ENCODE data around the gene MMAB.

MMAB gene

DNA sequence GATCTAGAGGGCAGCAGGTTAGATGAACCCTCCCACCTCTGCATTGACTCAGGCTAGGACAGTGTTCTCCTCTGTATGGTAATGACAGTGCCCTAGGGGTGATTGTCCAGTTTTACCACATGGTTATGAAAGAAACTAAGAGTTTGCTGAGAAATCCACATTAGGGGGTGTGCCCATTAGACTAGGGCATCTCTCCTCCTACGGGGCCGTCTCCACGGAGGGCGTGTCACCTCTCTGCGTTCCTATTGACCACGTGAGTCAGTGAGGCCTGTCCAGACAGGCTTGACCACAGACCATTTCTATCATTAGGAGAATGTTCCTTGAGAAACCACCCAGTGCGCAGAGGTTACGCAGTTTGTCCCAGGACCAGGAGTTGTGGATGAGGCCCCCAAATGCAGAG lies 8.6 kb upstream of the MMAB start:
- DNase-seq, result peak; percentile 71

DNA sequence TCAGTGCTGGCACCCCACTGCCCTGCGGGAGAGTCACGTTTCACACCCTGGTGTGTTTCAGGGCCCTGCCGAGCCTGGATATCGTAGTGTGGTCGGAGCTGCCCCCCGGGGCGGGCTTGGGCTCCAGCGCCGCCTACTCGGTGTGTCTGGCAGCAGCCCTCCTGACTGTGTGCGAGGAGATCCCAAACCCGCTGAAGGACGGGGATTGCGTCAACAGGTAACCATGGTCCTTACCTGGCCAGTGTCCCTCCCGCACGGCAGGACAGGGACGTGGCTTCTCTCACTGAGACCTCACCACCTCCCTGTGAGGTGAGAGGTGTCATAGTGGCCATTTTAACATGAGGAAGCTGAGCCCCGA lies 8.0 kb upstream of the MMAB start:
- peak; percentile 57 for DNase-seq

DNA sequence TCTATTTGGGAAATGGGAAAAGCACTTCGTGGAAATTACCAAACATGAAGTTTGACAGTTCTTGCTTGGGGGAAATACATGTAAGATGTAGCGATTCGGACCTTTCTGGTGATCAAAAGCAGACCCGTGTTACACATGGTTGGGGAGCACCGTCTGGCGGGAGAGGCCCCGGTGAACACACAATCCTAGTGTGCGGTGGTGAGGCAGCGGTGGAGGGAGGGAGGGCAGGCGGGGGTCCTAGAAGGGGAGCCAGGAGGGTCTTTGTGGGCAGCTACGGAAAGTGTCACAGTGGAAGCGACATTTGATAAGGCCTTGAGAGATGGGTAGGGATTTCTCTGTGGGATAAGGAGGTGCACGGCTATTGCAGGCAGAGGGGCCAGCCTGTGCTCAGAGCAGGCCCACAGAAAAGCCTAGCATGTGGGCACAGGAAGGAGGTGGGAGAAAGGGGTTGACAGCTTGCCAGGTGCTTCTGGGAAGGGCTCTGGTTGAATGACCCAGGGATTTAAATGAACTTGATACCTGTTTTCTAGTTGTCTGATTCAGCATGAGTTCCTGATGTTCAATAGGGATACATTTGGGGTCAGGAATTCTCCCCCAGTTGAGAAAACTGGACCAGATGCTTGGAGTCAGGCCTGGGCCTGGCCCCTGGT lies 7.5 kb upstream of the MMAB start:
- DNase-seq, result no peak

DNA sequence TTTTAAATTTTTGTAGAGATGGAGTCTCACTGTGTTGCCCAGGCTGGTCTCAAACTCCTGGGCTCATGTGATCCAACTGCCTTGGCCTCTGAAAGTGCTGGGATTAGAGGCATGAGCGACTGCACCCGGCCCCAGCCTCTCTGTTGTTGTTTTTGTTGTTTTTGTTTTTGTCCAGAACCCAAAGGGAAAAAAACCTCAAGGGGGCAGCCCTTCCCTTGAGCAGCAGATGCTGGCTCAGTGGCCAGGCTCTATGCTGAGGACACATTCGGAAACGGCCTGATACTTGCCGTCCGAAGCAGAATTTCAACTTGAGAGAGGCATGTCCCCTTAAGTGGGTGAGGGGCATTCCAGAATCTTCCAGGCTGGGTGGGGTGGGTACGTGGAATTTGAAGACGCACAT lies 7.0 kb upstream of the MMAB start:
- peak; percentile 51 for DNase-seq

DNA sequence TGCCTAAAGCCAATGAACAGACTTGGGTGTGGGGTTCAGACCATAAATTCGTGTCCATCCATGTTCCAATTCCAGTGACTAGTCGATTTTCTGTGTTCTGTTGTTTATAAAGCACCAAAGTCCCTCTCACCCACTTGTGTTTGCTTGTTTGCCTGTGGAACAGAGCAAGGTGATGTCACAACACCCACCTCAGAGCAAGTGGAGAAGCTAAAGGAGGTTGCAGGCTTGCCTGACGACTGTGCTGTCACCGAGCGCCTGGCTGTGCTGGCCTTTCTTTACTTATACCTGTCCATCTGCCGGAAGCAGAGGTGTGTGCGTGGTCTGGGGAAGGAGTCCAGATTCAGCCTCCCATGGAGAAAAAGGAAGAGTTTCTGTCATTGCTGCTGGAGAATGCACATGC lies 6.3 kb upstream of the MMAB start:
- peak; percentile 54 for DNase-seq

DNA sequence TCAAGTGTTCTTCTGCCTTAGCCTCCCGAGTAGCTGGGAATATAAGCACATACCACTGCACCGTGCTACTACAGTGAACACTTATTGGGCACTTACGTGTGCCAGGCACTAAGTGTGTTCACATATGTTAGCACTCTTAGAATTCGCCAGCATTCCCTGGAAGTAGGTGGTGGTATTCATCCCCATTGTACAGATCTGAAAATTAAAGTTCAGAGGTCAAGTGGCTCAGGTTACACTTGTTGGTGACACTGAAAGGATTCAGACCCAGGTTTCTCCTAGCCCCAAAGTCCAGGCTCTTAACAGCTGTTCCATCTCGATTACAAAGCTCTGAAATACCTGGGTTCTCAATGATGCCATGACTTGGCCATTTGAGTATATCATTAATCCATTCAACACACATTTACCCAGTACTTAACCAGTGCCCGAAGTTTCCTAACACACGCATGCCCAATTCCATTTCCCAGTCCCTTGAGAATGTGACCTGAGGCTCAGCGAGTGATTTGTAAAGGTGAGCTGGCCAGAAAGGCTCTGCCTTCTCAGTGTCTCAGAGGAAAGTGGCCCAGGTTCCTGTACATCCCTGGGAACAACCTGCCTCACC lies 5.1 kb upstream of the MMAB start:
- DNase-seq, result no peak

DNA sequence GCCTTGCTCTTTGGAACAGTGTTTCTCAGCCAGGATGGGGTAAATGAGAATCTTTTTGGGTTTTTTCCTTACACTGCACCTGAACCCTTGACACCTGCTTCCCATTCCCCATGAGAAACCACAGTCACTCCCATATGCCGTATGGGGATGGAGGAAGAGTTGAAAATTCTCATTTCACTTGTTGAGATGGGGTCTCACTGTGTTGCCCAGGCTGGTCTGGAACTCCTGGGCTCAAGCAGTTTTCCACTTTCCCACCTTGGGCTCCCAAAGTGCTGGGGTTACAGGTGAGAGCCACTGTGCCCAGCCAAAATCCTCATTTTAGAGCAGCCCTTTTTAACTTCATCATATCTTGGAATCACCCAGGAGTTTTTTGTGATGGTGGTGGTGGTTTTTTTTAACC lies 4.0 kb upstream of the MMAB start:
- DNase-seq, result no peak

DNA sequence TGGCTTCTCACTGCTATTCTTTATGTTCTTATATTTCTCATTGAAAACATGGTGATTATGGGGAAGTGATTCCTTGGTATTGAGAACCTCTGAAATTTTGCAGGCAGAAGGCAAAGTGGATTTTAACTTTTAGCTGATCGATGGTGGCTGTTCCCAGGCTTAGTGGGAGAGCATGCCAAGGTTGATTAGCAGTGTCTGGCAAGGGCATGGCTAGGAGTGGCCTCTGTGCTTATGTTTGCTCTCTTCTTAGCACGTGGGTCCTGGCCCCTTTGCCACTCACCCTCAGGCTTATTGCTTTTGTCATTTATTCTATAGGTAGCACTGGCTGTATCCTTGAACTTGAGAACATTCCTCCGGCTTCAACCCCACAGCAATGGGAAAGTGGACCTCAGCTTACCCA lies 2.4 kb upstream of the MMAB start:
- DNase-seq, result no peak

DNA sequence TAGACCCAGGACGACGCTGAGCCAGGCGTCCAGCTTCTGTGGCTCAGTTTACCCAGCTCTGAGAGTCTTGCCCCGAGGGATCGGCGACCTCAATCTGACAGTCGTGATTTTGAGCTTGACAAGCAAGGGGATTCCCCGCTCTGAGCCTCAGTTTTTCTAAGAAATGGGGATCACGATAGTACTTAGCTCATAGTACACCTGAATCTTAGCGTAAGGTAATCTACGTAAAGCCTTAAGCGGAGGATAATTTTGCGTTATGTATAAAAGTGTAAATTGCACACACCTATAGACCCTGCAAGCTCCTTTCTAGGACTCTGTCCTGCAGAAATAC lies 575 bp upstream of the MMAB start:
- DNase-seq, result no peak

DNA sequence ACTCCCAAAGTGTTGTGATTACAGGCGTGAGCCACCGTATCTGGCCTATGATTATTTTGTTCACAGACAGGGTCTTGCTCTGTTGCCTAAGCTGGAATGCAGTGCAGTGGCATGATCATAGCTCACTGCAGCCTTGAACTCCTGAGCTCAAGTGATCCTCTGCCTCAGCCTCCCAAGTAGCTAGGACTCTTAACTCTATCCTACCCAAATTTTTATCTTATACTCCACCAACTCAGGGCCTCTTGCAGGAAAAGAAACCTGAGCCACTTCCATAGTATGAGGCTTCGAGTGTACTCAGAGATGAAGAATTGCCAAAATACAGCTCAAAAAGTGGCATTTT lies 828 bp downstream of the MMAB start:
- DNase-seq, result no peak

DNA sequence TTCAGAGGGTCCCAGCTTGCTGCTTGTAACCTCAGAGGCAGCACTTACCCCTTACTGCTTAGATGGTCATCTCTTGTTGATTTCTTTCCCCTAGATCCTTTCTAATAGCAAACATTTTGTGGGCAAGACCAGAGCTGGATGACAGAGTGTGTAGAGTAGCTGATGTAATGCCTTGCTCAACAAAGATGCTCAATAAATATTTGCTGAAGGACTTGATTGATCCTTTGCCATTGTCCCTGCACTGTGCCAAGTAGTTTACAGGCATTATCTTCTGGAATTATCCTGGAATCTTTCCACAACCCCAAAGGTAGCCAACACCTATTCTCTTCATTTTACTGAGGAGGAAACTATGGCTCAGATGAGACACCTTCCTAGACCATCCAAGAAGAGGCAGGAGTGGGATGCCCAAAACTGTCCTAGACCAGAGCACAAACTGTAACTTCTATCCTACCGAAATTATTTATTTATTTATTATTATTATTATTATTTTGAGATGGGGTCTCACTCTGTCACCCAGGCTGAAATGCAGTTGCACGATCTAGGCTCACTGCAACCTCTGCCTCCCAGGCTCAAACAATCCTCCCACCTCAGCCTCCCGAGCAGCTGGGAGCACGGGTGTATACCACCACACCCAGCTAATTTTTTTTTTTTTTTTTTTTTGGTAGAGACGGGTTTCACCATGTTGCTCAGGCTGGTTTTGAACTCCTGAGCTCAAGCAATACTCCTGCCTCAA lies 1.4 kb downstream of the MMAB start:
- DNase-seq, result no peak

DNA sequence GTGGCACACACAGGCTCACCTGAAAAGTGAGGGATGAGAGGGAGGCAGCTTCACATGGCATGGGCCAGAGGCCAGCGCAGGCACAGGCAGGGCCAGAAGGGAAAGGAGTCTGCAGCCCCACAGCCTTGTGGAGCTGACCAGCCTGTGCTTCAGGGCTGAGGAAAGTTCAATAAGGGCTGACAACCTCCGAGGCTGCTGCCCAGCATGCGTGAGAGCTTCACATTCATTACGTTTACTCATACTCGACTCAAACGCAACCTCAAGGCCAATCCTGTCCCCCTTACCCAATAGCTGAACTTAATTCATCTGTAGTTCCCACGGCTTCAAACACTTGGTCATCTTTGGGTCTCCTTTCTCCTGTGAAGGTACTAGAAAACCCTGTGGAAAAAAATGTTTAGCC lies 4.8 kb downstream of the MMAB start:
- DNase-seq, result no peak

DNA sequence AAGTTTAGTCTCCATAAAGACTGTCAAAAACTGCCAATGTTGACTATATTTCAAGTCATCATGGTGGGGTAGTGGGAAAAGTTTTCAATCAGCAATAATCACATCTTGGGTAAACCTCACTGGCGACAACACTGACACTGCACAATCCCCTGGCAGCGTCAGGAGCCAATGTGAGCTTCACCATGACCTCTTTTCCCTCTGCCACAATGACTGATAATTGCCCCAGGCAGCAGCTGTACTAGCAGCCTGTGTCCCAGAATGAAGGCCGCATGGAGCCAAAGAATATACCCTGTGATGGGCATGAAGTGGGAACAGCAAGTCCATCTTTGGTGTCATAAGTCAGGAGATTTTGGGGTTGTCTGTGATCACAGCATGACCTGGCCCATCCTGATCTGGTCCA lies 5.3 kb downstream of the MMAB start:
- no peak for DNase-seq

DNA sequence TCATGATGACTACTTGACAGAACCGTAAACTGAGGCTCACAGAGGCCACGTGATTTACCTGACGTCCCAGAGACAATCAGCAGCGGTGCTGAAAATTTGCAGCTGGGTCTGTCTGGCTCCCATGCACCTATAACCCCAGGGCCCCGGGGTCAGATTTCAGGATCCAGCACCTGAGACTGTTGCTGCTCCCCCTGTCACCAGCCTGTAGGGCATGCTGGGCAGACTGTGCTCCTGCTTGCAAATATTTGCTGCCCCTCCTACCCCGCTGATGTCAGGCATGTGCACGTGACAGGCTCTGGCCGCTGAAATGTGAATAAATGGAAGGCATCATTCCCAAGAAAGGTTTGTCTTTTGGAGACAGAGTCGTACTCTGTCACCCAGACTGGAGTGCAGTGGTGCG lies 6.0 kb downstream of the MMAB start:
- no peak for DNase-seq

DNA sequence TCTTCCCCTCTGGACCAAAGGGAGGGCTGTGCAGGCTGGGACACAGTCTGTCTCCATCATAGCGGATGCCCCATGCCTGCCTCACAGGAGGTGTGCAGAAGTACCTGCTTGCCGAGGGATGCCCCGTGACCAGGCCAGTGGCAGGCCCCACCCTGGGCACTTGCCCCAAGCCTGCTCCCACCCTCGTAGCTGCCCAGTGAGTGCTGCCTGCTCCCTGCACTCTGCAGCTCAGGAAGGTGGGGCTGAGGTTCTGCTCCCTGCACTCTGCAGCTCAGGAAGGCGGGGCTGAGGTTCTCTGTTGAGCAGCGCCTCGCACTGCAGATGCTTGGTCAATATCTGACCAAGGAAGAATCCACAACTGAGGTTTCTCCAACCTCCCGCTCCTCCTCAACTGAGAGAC lies 6.9 kb downstream of the MMAB start:
- DNase-seq, result no peak

DNA sequence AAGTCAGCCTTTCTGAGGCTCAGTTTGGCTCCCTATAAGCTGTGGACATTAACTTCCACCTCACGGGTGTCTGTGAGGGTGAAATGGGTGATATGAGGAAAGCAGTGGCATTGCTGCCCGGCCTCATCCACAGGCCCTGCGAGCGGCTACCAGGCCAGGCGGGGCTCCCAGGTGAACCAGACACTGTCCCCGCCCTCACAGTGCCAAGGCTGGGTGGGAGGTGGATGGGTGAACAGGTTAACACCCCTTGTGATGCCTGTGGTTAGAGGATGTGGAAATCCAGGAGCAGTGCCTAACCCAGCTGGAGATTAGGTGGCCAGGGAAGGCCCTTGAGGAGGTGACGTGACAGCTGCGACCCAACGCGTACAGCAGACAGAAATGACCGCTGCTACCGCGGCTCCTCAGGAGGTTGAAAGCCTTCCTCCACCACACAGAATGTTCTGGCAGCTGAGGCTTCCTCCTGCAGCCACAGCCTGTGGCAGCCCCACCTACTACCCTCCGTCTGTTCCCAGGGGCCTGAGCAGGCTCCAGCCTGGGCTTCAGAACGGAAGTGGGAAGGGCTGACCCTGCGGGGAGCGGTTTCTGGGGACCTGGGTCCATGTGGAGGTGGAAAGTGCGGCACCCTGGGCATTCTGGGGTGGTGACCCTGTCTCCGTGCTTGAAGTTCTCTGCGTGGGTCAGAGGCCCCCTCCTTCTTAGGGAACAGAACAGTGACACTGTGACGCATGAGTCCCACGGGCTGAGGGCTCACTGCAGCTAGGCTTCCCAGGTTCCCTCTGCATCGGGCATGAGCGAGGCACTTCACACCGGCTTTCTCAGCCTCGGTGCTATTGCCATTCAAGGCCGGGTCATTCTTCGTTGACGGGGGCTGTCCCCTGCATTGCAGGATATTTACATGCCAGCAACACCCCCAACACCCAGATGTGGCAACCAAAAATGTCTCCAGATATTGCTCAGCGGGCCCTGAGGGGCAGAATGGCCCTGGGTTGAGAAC lies 9.7 kb downstream of the MMAB start:
- DNase-seq, result no peak

DNA sequence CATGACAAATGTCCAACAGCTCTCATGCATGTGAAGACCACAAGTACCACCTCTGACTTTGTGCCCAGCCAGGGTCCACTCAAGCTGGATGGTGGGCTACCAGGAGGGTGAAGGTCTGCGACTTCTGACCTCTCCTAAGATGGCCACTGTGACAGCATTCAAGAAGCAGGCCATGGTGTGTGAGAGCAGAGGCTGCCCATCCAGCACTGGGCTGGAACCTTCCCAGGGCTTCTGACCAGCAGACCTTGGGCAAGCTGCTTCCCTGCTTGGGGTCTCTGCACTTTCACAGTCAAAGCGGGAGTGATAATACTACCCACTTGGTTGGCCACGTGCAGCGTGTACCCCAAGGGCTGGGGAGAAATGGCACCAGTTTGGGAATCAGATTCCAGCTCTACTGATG lies 10.4 kb downstream of the MMAB start:
- DNase-seq, result no peak

DNA sequence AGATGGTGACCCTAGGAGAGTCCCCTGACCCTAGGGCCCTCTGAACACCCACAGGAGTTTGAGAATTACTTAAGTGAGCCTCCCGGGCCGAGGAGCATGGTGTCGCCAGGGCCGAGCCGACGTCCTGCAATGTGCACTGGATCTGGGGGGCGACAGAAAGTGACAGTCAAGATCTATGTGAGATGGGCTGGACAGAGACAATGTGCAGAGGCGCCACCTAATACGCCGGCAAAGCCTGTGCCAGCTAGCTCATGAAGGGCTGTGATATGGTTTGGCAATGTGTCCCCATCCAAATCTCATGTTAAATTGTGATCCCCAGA lies 11.6 kb downstream of the MMAB start:
- DNase-seq, result no peak

DNA sequence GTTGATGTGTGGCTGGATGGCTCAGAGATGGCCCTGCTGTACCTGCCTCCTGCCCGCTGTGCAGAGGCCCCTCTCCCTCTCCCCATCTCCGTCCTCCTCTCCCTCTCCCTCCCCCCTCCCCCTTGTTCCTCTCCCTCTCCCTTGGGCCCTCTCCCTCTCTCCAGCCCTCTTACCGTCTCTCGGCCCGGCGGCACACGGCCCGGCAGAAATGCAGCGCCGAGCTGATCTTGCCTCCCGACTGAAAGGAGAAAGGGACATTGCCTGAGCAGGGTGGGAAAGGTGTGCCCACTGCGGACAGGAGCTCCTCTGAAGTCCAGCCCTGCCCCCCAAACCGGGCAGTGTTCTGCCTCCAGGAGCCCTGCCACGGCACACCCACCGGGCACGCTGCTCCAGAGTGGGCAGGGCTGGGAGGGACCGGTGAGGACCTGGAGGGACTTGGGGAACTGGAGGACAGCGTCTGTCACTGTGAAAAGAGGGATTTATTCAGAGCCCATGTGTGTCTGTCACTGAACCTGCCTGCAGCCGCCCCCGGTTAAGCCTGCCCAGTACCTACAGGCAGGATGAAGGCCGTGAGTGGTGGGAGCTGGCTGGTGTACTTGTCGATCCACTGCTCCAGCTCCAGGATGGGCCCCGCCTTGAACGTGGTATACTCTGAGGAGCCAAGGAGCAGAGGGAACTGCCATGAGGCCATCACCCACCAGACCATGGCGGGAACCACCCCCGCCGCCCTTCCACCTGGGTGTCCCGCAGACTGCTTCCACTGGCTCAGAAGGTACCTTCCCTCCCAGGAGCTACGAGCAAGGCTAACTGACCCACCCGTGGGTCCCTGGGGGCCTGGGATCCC lies 12.2 kb downstream of the MMAB start:
- no peak for DNase-seq

DNA sequence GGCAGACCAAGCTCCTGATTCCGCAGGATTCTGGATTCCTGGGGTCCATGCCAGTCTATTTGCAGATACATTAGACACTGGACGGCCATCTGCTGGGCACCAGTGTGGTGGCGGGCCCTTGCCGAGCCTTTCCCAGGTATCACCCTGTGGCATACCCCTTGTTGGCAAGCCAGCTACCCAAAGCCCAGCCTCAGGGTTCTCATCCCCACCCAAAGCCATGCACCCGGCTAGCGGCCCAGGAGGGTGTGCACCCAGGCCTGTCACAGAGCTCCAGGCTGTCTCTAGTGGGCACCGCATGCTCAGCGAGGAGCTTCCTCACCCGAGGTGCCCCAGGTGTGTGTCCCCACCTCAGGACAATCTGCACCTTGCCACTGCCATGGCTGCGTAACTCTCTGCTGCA lies 13.7 kb downstream of the MMAB start:
- no peak for DNase-seq

DNA sequence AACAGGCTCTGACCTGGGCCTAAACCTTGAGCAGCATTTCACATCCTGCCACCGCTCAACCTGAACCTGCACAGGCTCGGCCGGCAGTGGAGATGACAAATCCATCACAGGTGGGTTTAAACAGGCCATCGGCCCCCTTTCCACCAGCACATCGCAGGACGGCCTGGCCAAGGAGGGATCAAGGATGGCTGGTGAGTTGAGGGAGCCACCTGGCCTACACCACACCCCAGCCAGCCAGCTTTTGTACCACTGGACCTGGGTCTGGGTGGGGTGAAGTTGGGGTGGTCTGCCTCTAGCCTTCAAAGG lies 14.2 kb downstream of the MMAB start:
- DNase-seq, result no peak

DNA sequence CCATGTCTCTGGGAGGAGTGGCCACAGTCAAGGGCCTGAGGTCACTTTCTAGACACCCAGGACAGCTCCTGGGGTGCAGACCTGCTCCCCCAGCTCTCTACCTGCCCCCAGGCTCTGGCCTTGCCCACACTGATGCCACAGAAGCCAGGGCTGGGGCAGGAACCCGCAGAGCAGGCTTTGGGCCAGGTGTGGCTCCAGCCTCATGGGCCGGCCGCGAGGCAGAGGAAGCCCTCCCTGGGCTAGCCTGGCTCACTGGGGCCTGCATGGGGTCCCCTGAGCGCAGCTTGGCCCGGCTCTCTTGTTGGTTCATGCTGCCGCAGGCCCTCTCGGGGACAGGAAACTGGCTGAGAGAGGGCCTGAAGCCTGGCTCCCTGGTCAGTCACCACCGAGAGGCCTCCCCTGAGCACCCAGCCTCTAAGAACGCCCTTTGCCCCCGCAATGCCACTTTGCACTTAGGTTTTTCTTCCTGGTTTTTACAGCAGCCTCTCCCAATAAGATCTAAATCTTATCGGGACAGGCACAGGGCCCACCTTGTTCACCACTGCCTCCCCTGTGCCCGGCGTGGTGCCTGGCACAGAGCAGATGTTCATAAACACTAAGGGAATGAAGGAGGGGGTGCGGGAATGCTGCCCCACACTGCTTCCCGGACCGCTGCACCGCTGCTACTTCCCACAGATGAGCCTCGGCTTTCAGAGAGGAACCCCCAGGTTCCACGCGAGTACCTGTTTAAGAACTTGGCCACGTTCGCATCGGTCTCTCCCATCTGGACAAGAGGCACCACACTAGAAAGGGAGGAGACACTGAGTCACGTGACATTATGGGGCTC lies 14.7 kb downstream of the MMAB start:
- no peak for DNase-seq
